GM06990 (cell line): ENCODE measurements around the gene BACH1.

ENCODE experiments used
- DNase-seq: peaks from one replicate; pipeline ENCODE4 v3.0.0-alpha.2; 2011; ENCODE audit not compliant: insufficient read length; ENCODE audit errors: extremely low read depth
- H3K27me3 ChIP-seq: replicated peaks from 2 replicates; pipeline ENCODE4 v1.6.0; 2011; ENCODE audit warnings: low read length; ENCODE audit not compliant: control insufficient read depth, insufficient read depth
- H3K36me3 ChIP-seq: 2 replicates; pipeline ENCODE4 v1.5.1; 2011; ENCODE audit warnings: low read length; ENCODE audit not compliant: control insufficient read depth, insufficient read depth
- H3K4me3 ChIP-seq: replicated peaks from 2 replicates; pipeline ENCODE4 v1.5.1; 2011; ENCODE audit warnings: low read depth, mild to moderate bottlenecking, control low read depth, low read length
- CTCF ChIP-seq: IDR thresholded peaks from 2 replicates; pipeline ENCODE4 v1.5.1; 2011; ENCODE audit warnings: low read length, control low read depth, mild to moderate bottlenecking, inconsistent platforms; ENCODE audit not compliant: insufficient read depth, poor library complexity, severe bottlenecking

BACH1 gene

GRCh38 chr21:29296446-29296845, 2.3 kb upstream of the BACH1 start:
- H3K27me3 ChIP-seq, result no peaks in the 10 kb centered on the region
- peak; percentile 39 for DNase-seq
- TF ChIP-seq CTCF, result no peak
- H3K36me3 ChIP-seq, result no peaks in the 10 kb centered on the region
- no peak overlapping the region for H3K4me3 ChIP-seq

- no peak for TF ChIP-seq CTCF
- peak overlapping the region; percentile 95 for H3K4me3 ChIP-seq
- H3K36me3 ChIP-seq, result no peaks in the 10 kb centered on the region
- no peak for DNase-seq
- no peaks in the 10 kb centered on the region for H3K27me3 ChIP-seq
These were observed 1.0 kb upstream of the BACH1 start for GRCh38 chr21:29297483-29298347.

- TF ChIP-seq CTCF, result no peak
- DNase-seq, result peak; percentile 70
- Histone ChIP-seq H3K27me3 (no peaks in the 10 kb centered on the region), H3K36me3 (no peaks in the 10 kb centered on the region), H3K4me3 (peak overlapping the region; percentile 95)
These were observed 559 bp downstream of the BACH1 start for GRCh38 chr21:29299046-29299915.

GRCh38 chr21:29299916-29300806, 1.4 kb downstream of the BACH1 start:
- DNase-seq, result peak; percentile 67
- TF ChIP-seq CTCF, result no peak
- Histone ChIP-seq H3K4me3 (peak overlapping the region; percentile 95), H3K27me3 (no peaks in the 10 kb centered on the region), H3K36me3 (no peaks in the 10 kb centered on the region)

- peak; percentile 87 for DNase-seq
- no peaks in the 10 kb centered on the region; the same call in 1 of the 2 replicates for H3K36me3 ChIP-seq
- no peak for TF ChIP-seq CTCF
- H3K4me3 ChIP-seq, result peak overlapping the region; percentile 95
- H3K27me3 ChIP-seq, result no peaks in the 10 kb centered on the region
These were observed 2.1 kb downstream of the BACH1 start for GRCh38 chr21:29300807-29301138.
